Suprapubic skin (tissue), 4 donors: ENCODE results near the gene NT5DC4.

Experiments
- CTCF ChIP-seq, 2 donors: fragments of 200-600 bp in 1 of 2; fragments of 450-650 bp in 1 of 2; sonication (generic) in 1 of 2; IDR thresholded peaks; one replicate each; pipeline ENCODE4 v1.5.1; 2016 to 2019; ENCODE audit warnings: antibody characterized with exemption in 2 of 2, mild to moderate bottlenecking in 1 of 2, moderate library complexity in 1 of 2
- EP300 ChIP-seq: sonication (generic); formaldehyde crosslinking; IDR thresholded peaks from one replicate; pipeline ENCODE4 v1.6.1; 2017; ENCODE audit warnings: antibody characterized with exemption
- POLR2A ChIP-seq, 2 donors: fragments of 450-650 bp; IDR thresholded peaks; one replicate each; pipeline ENCODE4 v1.6.1; 2017; ENCODE audit warnings: antibody characterized with exemption in 2 of 2, mild to moderate bottlenecking in 2 of 2, moderate library complexity in 2 of 2
- POLR2AphosphoS5 ChIP-seq, 3 donors: sonication (generic); formaldehyde crosslinking; IDR thresholded peaks; one replicate each; pipeline ENCODE4 v1.6.1; 2017; ENCODE audit warnings: antibody characterized with exemption in 3 of 3

- TF ChIP-seq CTCF (IDR thresholded peaks at IDR 0.05) = no peak
- TF ChIP-seq POLR2AphosphoS5 (IDR thresholded peaks at IDR 0.05) = no peak
- TF ChIP-seq POLR2A (IDR thresholded peaks at IDR 0.05) = no peak
- no peak for TF ChIP-seq EP300
Observed at GRCh38 chr2:112692918-112693317, 27.9 kb upstream of the NT5DC4 start.
